NB4 (cell line): ENCODE results near the gene FGD3.

Source experiments
- MYC ChIP-seq: IDR thresholded peaks from 2 replicates; pipeline ENCODE4 v1.6.1; 2011; ENCODE audit warnings: low read depth, low read length
- POLR2A ChIP-seq: IDR thresholded peaks from 2 replicates; pipeline ENCODE4 v1.6.1; 2011; ENCODE audit warnings: mild to moderate bottlenecking; ENCODE audit not compliant: insufficient read length; ENCODE audit errors: extremely low read depth
- TF ChIP-seq, protein P1 (sequence below): IDR thresholded peaks from one replicate; pipeline ENCODE4 v1.5.1; 2012; ENCODE audit warnings: low read depth, low read length
- TF ChIP-seq, protein P2 (sequence below): IDR thresholded peaks from 2 replicates; pipeline ENCODE4 v1.6.1; 2011; ENCODE audit warnings: low read depth, low read length

- TF ChIP-seq, protein P1, sequence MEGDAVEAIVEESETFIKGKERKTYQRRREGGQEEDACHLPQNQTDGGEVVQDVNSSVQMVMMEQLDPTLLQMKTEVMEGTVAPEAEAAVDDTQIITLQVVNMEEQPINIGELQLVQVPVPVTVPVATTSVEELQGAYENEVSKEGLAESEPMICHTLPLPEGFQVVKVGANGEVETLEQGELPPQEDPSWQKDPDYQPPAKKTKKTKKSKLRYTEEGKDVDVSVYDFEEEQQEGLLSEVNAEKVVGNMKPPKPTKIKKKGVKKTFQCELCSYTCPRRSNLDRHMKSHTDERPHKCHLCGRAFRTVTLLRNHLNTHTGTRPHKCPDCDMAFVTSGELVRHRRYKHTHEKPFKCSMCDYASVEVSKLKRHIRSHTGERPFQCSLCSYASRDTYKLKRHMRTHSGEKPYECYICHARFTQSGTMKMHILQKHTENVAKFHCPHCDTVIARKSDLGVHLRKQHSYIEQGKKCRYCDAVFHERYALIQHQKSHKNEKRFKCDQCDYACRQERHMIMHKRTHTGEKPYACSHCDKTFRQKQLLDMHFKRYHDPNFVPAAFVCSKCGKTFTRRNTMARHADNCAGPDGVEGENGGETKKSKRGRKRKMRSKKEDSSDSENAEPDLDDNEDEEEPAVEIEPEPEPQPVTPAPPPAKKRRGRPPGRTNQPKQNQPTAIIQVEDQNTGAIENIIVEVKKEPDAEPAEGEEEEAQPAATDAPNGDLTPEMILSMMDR = no peak
- TF ChIP-seq, protein P2, sequence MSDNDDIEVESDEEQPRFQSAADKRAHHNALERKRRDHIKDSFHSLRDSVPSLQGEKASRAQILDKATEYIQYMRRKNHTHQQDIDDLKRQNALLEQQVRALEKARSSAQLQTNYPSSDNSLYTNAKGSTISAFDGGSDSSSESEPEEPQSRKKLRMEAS = no peak
- TF ChIP-seq POLR2A (no peak), MYC (no peak)
Observed at GRCh38 chr9:93072383-93072795, 125.1 kb downstream of the FGD3 start.
